Ectodermal cell (in vitro differentiated cells): ENCODE data around the gene LAMB1.

Experiments used
- H3K27ac ChIP-seq: 2 replicates; pipeline ENCODE4 v1.7.0; 2013; ENCODE audit warnings: mild to moderate bottlenecking, low read depth, low read length; ENCODE audit not compliant: insufficient read depth, poor library complexity, severe bottlenecking
- H3K27me3 ChIP-seq: 2 replicates; pipeline ENCODE4 v1.7.0; 2013; ENCODE audit warnings: mild to moderate bottlenecking, low read length; ENCODE audit not compliant: insufficient read depth, control insufficient read depth, poor library complexity, severe bottlenecking
- H3K36me3 ChIP-seq: one replicate; pipeline ENCODE4 v1.7.0; 2013; ENCODE audit warnings: low read length; ENCODE audit not compliant: control insufficient read depth, insufficient read depth
- H3K4me1 ChIP-seq: one replicate; pipeline ENCODE4 v1.7.0; 2013; ENCODE audit warnings: low read length; ENCODE audit not compliant: control insufficient read depth, insufficient read depth
- H3K4me3 ChIP-seq: 2 replicates; pipeline ENCODE4 v1.7.0; 2013; ENCODE audit warnings: low read depth, low read length, control low read depth; ENCODE audit not compliant: insufficient read depth
- H3K9me3 ChIP-seq: 2 replicates; pipeline ENCODE4 v1.7.0; 2013; ENCODE audit warnings: mild to moderate bottlenecking, low read length, moderate library complexity; ENCODE audit not compliant: control insufficient read depth
- WGBS, 2 experiments: methylation state at CpG; one replicate each; pipeline ENCODE4 v1.1.7; 2013; ENCODE audit warnings: missing lambda C conversion rate in 2 of 2; 5-methylcytosine and 5-hydroxymethylcytosine counted together

LAMB1 gene

GRCh38 chr7:108000875-108001763, 1.8 kb downstream of the LAMB1 start:
- Histone ChIP-seq H3K36me3 (peaks cover 6% of the 10 kb centered on the region), H3K4me3 (peak overlapping the region; percentile 59), H3K9me3 (no peaks in the 10 kb centered on the region), H3K27me3 (peaks cover 54% of the 10 kb centered on the region), H3K27ac (no peak overlapping the region), H3K4me1 (peaks cover 13% of the 10 kb centered on the region)
- 16 to 17% methylated on average over 37 of the region's 37 CpGs for WGBS, 2 experiments

GRCh38 chr7:107999779-108000560, 3.0 kb downstream of the LAMB1 start:
- 88 to 94% methylated on average over 4 of the region's 4 CpGs for WGBS, 2 experiments
- Histone ChIP-seq H3K4me3 (no peak overlapping the region), H3K27me3 (peaks cover 43% of the 10 kb centered on the region), H3K27ac (no peak overlapping the region), H3K9me3 (no peaks in the 10 kb centered on the region), H3K4me1 (peaks cover 25% of the 10 kb centered on the region), H3K36me3 (peaks cover 6% of the 10 kb centered on the region)

GRCh38 chr7:107998660-107999480, 4.1 kb downstream of the LAMB1 start:
- peaks cover 34% of the 10 kb centered on the region for H3K4me1 ChIP-seq
- H3K4me3 ChIP-seq = no peak overlapping the region
- H3K27ac ChIP-seq = no peak overlapping the region
- peaks cover 32% of the 10 kb centered on the region for H3K27me3 ChIP-seq
- peaks cover 6% of the 10 kb centered on the region for H3K36me3 ChIP-seq
- 91 to 96% methylated on average over 3 of the region's 3 CpGs for WGBS, 2 experiments
- no peaks in the 10 kb centered on the region for H3K9me3 ChIP-seq

- H3K4me3 ChIP-seq = no peak overlapping the region
- peaks cover 25% of the 10 kb centered on the region for H3K27me3 ChIP-seq
- peaks cover 12% of the 10 kb centered on the region for H3K36me3 ChIP-seq
- no peaks in the 10 kb centered on the region for H3K9me3 ChIP-seq
- no peak overlapping the region for H3K27ac ChIP-seq
- 90 to 95% methylated on average over 2 of the region's 2 CpGs for WGBS, 2 experiments
- H3K4me1 ChIP-seq = peaks cover 35% of the 10 kb centered on the region
These were observed 4.8 kb downstream of the LAMB1 start for GRCh38 chr7:107998150-107998549.

- H3K27ac ChIP-seq = peak overlapping the region; percentile 84
- H3K4me3 ChIP-seq = no peak overlapping the region
These were observed 6.7 kb downstream of the LAMB1 start for GRCh38 chr7:107996072-107996882.

GRCh38 chr7:107995184-107996071, 7.5 kb downstream of the LAMB1 start:
- Histone ChIP-seq H3K9me3 (no peaks in the 10 kb centered on the region), H3K4me1 (peaks cover 35% of the 10 kb centered on the region), H3K36me3 (peaks cover 13% of the 10 kb centered on the region), H3K4me3 (no peak overlapping the region), H3K27me3 (no peaks in the 10 kb centered on the region), H3K27ac (peak overlapping the region; percentile 84)
- 47% methylated on average over 4 to 5 of the region's 6 CpGs for WGBS, 2 experiments

More at GRCh38 chr7:107996072-107996882, 6.7 kb downstream of the LAMB1 start:
- peaks cover 13% of the 10 kb centered on the region for H3K36me3 ChIP-seq
- peaks cover 35% of the 10 kb centered on the region for H3K4me1 ChIP-seq
- WGBS, 2 experiments = 92 to 94% methylated on average over 7 of the region's 7 CpGs
- no peaks in the 10 kb centered on the region for H3K9me3 ChIP-seq
- peaks cover 6% of the 10 kb centered on the region for H3K27me3 ChIP-seq

GRCh38 chr7:107994421-107995030, 8.4 kb downstream of the LAMB1 start:
- Histone ChIP-seq H3K36me3 (peaks cover 13% of the 10 kb centered on the region), H3K4me3 (no peak overlapping the region)
- WGBS, 2 experiments = 96 to 100% methylated on average over 2 of the region's 2 CpGs

GRCh38 chr7:107993891-107994291, 9.1 kb downstream of the LAMB1 start:
- H3K9me3 ChIP-seq = no peaks in the 10 kb centered on the region
- no peak overlapping the region for H3K27ac ChIP-seq
- H3K36me3 ChIP-seq = peaks cover 13% of the 10 kb centered on the region
- H3K27me3 ChIP-seq = no peaks in the 10 kb centered on the region
- peaks cover 30% of the 10 kb centered on the region for H3K4me1 ChIP-seq
- H3K4me3 ChIP-seq = no peak overlapping the region
- 87 to 100% methylated on average over 1 of the region's 1 CpG for WGBS, 2 experiments

More at GRCh38 chr7:107994421-107995030, 8.4 kb downstream of the LAMB1 start:
- H3K27me3 ChIP-seq = no peaks in the 10 kb centered on the region
- no peaks in the 10 kb centered on the region for H3K9me3 ChIP-seq
- peak overlapping the region; percentile 84 for H3K27ac ChIP-seq
- peaks cover 32% of the 10 kb centered on the region for H3K4me1 ChIP-seq
